GM18519 (cell line): ENCODE data around the gene PCSK4.
"Not testable (repeated sequence)": the region's sequence is repeated elsewhere in the genome, so short reads cannot be mapped to it uniquely, and the experiment has no call there.

Experiments used
- ATAC-seq: cut with Tn5 transposase; IDR thresholded peaks from one replicate; pipeline ENCODE4 v1.9.1; 2021; ENCODE audit warnings: mild to moderate bottlenecking, moderate library complexity; ENCODE audit not compliant: unreplicated experiment, low FRiP score

The PCSK4 gene

GRCh38 chr19:1505991-1506881, 16.1 kb upstream of the PCSK4 start:
- no peak for ATAC-seq

GRCh38 chr19:1505012-1505411, 14.9 kb upstream of the PCSK4 start:
- ATAC-seq: no peak

GRCh38 chr19:1503925-1504773, 14.0 kb upstream of the PCSK4 start:
- no peak for ATAC-seq

- no peak for ATAC-seq
Measured at GRCh38 chr19:1503089-1503924, 13.2 kb upstream of the PCSK4 start.

GRCh38 chr19:1502433-1503088, 12.4 kb upstream of the PCSK4 start:
- no peak for ATAC-seq

GRCh38 chr19:1501200-1501595, 11.0 kb upstream of the PCSK4 start:
- no peak for ATAC-seq

- ATAC-seq: not testable (repeated sequence)
Measured at GRCh38 chr19:1499231-1499630, 9.1 kb upstream of the PCSK4 start.

- no peak for ATAC-seq
Measured at GRCh38 chr19:1497578-1498235, 7.6 kb upstream of the PCSK4 start.

GRCh38 chr19:1496714-1497577, 6.8 kb upstream of the PCSK4 start:
- no peak for ATAC-seq

GRCh38 chr19:1495799-1496713, 5.9 kb upstream of the PCSK4 start:
- no peak for ATAC-seq

- no peak for ATAC-seq
Measured at GRCh38 chr19:1495051-1495798, 5.1 kb upstream of the PCSK4 start.

- ATAC-seq: no peak
Measured at GRCh38 chr19:1494115-1494815, 4.1 kb upstream of the PCSK4 start.

GRCh38 chr19:1492474-1493006, 2.4 kb upstream of the PCSK4 start:
- no peak for ATAC-seq

- ATAC-seq: no peak
Measured at GRCh38 chr19:1491849-1492170, 1.7 kb upstream of the PCSK4 start.

- no peak for ATAC-seq
Measured at GRCh38 chr19:1491114-1491848, 1.1 kb upstream of the PCSK4 start, which contains the start of gene REEP6. Gene REEP6 (plus strand): TSS chr19:1491181. CDS start chr19:1491270, 89 bp downstream.
